T-helper 2 cell treated with Interferon-gamma antibody and Interleukin-4, amounts not matched to agents 5 μg/mL and 100 μg/mL, for 36 hours (primary cell): ENCODE results near the gene SLC7A8.
"Not testable (repeated sequence)": the region's sequence is repeated elsewhere in the genome, so short reads cannot be mapped to it uniquely, and the experiment has no call there.

Experiments
- DNase-seq: peaks from one replicate; pipeline ENCODE4 v3.0.0; 2021; ENCODE audit warnings: low spot score
- H3K27ac Mint-ChIP-seq: one replicate; pipeline ENCODE4 v1.8.0; 2021; ENCODE audit warnings: mild to moderate bottlenecking, mixed read lengths
- H3K27me3 Mint-ChIP-seq: one replicate; pipeline ENCODE4 v1.8.0; 2021; ENCODE audit warnings: low read depth, mixed read lengths
- H3K36me3 Mint-ChIP-seq: one replicate; pipeline ENCODE4 v1.8.0; 2021; ENCODE audit warnings: low read depth, mixed read lengths
- H3K4me1 Mint-ChIP-seq: one replicate; pipeline ENCODE4 v1.8.0; 2021; ENCODE audit warnings: low read depth, mixed read lengths
- H3K4me3 Mint-ChIP-seq: one replicate; pipeline ENCODE4 v1.8.0; 2022; ENCODE audit warnings: mild to moderate bottlenecking, moderate library complexity, mixed read lengths
- H3K9me3 Mint-ChIP-seq: one replicate; pipeline ENCODE4 v1.8.0; 2021; ENCODE audit warnings: mixed read lengths

Gene SLC7A8

GRCh38 chr14:23183479-23183878 is at the start of gene SLC7A8:
SLC7A8 (minus strand) TSS chr14:23183660; CDS start chr14:23182914, 746 bp downstream.
- H3K27me3 Mint-ChIP-seq: peaks cover 22% of the 10 kb centered on the region
- no peaks in the 10 kb centered on the region for H3K9me3 Mint-ChIP-seq
- peaks cover 2% of the 10 kb centered on the region for H3K4me1 Mint-ChIP-seq
- DNase-seq: no peak
- no peaks in the 10 kb centered on the region for H3K36me3 Mint-ChIP-seq
- no peak within 1 kb of the TSS for H3K27ac Mint-ChIP-seq
- H3K4me3 Mint-ChIP-seq: no peak within 1 kb of the TSS

- not testable (repeated sequence) for H3K4me1 Mint-ChIP-seq, H3K27me3 Mint-ChIP-seq, H3K4me3 Mint-ChIP-seq, H3K9me3 Mint-ChIP-seq, H3K27ac Mint-ChIP-seq, DNase-seq, H3K36me3 Mint-ChIP-seq
Measured at GRCh38 chr14:23232241-23232808, 48.9 kb upstream of the SLC7A8 start.

GRCh38 chr14:23228812-23229211 is 45.4 kb upstream of the SLC7A8 start:
- H3K27me3 Mint-ChIP-seq: peaks cover 14% of the 10 kb centered on the region
- peaks cover 1% of the 10 kb centered on the region for H3K4me1 Mint-ChIP-seq
- no peak overlapping the region for H3K27ac Mint-ChIP-seq
- DNase-seq: no peak
- no peaks in the 10 kb centered on the region for H3K9me3 Mint-ChIP-seq
- H3K36me3 Mint-ChIP-seq: no peaks in the 10 kb centered on the region
- no peak overlapping the region for H3K4me3 Mint-ChIP-seq

GRCh38 chr14:23227566-23227965 is 44.1 kb upstream of the SLC7A8 start:
- no peak for DNase-seq
- Mint-ChIP-seq H3K9me3 (no peaks in the 10 kb centered on the region), H3K27me3 (peaks cover 14% of the 10 kb centered on the region), H3K4me1 (peaks cover 1% of the 10 kb centered on the region), H3K4me3 (no peak overlapping the region), H3K27ac (no peak overlapping the region), H3K36me3 (no peaks in the 10 kb centered on the region)

GRCh38 chr14:23224958-23225357 is 41.5 kb upstream of the SLC7A8 start:
- not testable (repeated sequence) for H3K27ac Mint-ChIP-seq, H3K36me3 Mint-ChIP-seq, H3K4me1 Mint-ChIP-seq, H3K4me3 Mint-ChIP-seq, DNase-seq, H3K9me3 Mint-ChIP-seq
- peaks cover 30% of the 10 kb centered on the region for H3K27me3 Mint-ChIP-seq

GRCh38 chr14:23219075-23219474 is 35.6 kb upstream of the SLC7A8 start:
- Mint-ChIP-seq H3K27me3 (peaks cover 29% of the 10 kb centered on the region), H3K9me3 (no peaks in the 10 kb centered on the region), H3K4me1 (no peaks in the 10 kb centered on the region), H3K36me3 (no peaks in the 10 kb centered on the region), H3K27ac (no peak overlapping the region), H3K4me3 (no peak overlapping the region)
- DNase-seq: no peak

- H3K27me3 Mint-ChIP-seq: peaks cover 31% of the 10 kb centered on the region
- DNase-seq: no peak
- H3K4me3 Mint-ChIP-seq: no peak overlapping the region
- no peaks in the 10 kb centered on the region for H3K4me1 Mint-ChIP-seq
- H3K9me3 Mint-ChIP-seq: no peaks in the 10 kb centered on the region
- no peaks in the 10 kb centered on the region for H3K36me3 Mint-ChIP-seq
- H3K27ac Mint-ChIP-seq: no peak overlapping the region
Measured at GRCh38 chr14:23217032-23218020, 33.9 kb upstream of the SLC7A8 start.

- no peak for DNase-seq
Measured at GRCh38 chr14:23215421-23215820, 32.0 kb upstream of the SLC7A8 start.

GRCh38 chr14:23209651-23210423 is 26.4 kb upstream of the SLC7A8 start:
- DNase-seq: no peak
- Mint-ChIP-seq H3K4me1 (no peaks in the 10 kb centered on the region), H3K36me3 (no peaks in the 10 kb centered on the region), H3K9me3 (no peaks in the 10 kb centered on the region), H3K4me3 (no peak overlapping the region), H3K27me3 (peaks cover 15% of the 10 kb centered on the region), H3K27ac (no peak overlapping the region)

More at GRCh38 chr14:23215421-23215820, 32.0 kb upstream of the SLC7A8 start:
- Mint-ChIP-seq H3K9me3 (no peaks in the 10 kb centered on the region), H3K4me1 (no peaks in the 10 kb centered on the region), H3K27ac (no peak overlapping the region), H3K36me3 (no peaks in the 10 kb centered on the region), H3K27me3 (peaks cover 21% of the 10 kb centered on the region), H3K4me3 (no peak overlapping the region)

- Mint-ChIP-seq H3K36me3 (no peaks in the 10 kb centered on the region), H3K9me3 (no peaks in the 10 kb centered on the region), H3K4me1 (no peaks in the 10 kb centered on the region), H3K27me3 (peaks cover 14% of the 10 kb centered on the region), H3K27ac (no peak overlapping the region), H3K4me3 (no peak overlapping the region)
- no peak for DNase-seq
Measured at GRCh38 chr14:23208324-23208723, 24.9 kb upstream of the SLC7A8 start.

GRCh38 chr14:23207146-23207540 is 23.7 kb upstream of the SLC7A8 start:
- DNase-seq: no peak
- H3K9me3 Mint-ChIP-seq: no peaks in the 10 kb centered on the region
- H3K36me3 Mint-ChIP-seq: no peaks in the 10 kb centered on the region
- peaks cover 11% of the 10 kb centered on the region for H3K27me3 Mint-ChIP-seq
- no peak overlapping the region for H3K27ac Mint-ChIP-seq
- no peaks in the 10 kb centered on the region for H3K4me1 Mint-ChIP-seq
- H3K4me3 Mint-ChIP-seq: no peak overlapping the region

GRCh38 chr14:23206422-23207145 is 23.1 kb upstream of the SLC7A8 start:
- no peaks in the 10 kb centered on the region for H3K36me3 Mint-ChIP-seq
- H3K9me3 Mint-ChIP-seq: no peaks in the 10 kb centered on the region
- H3K4me1 Mint-ChIP-seq: no peaks in the 10 kb centered on the region
- no peak for DNase-seq
- no peak overlapping the region for H3K4me3 Mint-ChIP-seq
- H3K27me3 Mint-ChIP-seq: peaks cover 9% of the 10 kb centered on the region
- no peak overlapping the region for H3K27ac Mint-ChIP-seq

GRCh38 chr14:23202001-23202400 is 18.5 kb upstream of the SLC7A8 start:
- H3K4me3 Mint-ChIP-seq: no peak overlapping the region
- no peaks in the 10 kb centered on the region for H3K4me1 Mint-ChIP-seq
- H3K27me3 Mint-ChIP-seq: peaks cover 12% of the 10 kb centered on the region
- H3K27ac Mint-ChIP-seq: no peak overlapping the region
- no peaks in the 10 kb centered on the region for H3K9me3 Mint-ChIP-seq
- DNase-seq: no peak
- H3K36me3 Mint-ChIP-seq: no peaks in the 10 kb centered on the region
